ENCODE results near the gene NEDD9.

NEDD9 gene

GRCh38 chr6:11193434-11193833 lies 39.0 kb downstream of the NEDD9 start:
- H3K4me1 ChIP-seq (ENCODE audit: control insufficient read depth, insufficient read depth, low read length), result no peaks in the 10 kb centered on the region
- no peak for TF ChIP-seq TRIM28 (IDR thresholded peaks at IDR 0.05; ENCODE audit: borderline replicate concordance, low read length)
- no peak for TF ChIP-seq ZNF513 (tag by site-specific recombination; IDR thresholded peaks at IDR 0.05)
- TF ChIP-seq ZNF221 (tag by site-specific recombination; IDR thresholded peaks at IDR 0.05; ENCODE audit: borderline replicate concordance), result no peak
- TF ChIP-seq ZNF677 (tag by site-specific recombination; IDR thresholded peaks at IDR 0.05), result no peak
- no peak for TF ChIP-seq KLF10 (tag by site-specific recombination; IDR thresholded peaks at IDR 0.05)
- TF ChIP-seq ZNF776 (tag by site-specific recombination; IDR thresholded peaks at IDR 0.05; ENCODE audit: borderline replicate concordance), result no peak
- no peak for TF ChIP-seq ZNF18 (tag by site-specific recombination; IDR thresholded peaks at IDR 0.05)
- no peak for TF ChIP-seq ZNF112 (tag by site-specific recombination; IDR thresholded peaks at IDR 0.05)
- no peak for TF ChIP-seq SP2 (tag by site-specific recombination; IDR thresholded peaks at IDR 0.05)
- TF ChIP-seq ZEB2 (tag by site-specific recombination; IDR thresholded peaks at IDR 0.05), result no peak
- no peak for TF ChIP-seq YY2 (tag by site-specific recombination; IDR thresholded peaks at IDR 0.05)
- TF ChIP-seq ZSCAN18 (tag by site-specific recombination; IDR thresholded peaks at IDR 0.05), result no peak
- no peak for TF ChIP-seq ZNF488 (tag by site-specific recombination; IDR thresholded peaks at IDR 0.05)
- TF ChIP-seq ZNF501 (tag by site-specific recombination; IDR thresholded peaks at IDR 0.05), result no peak
- no peak for TF ChIP-seq IKZF3 (tag by site-specific recombination; IDR thresholded peaks at IDR 0.05)
- TF ChIP-seq ZNF548 (tag by site-specific recombination; IDR thresholded peaks at IDR 0.05), result no peak
- no peak for TF ChIP-seq ZNF239 (tag by site-specific recombination; IDR thresholded peaks at IDR 0.05)
- no peak for TF ChIP-seq ZNF148 (tag by site-specific recombination; IDR thresholded peaks at IDR 0.05; ENCODE audit: borderline replicate concordance)
- ChIA-PET POLR2A (interaction anchor here (0.6 kb wide), 1 partner anchor 187 kb away, joined by 7 read pairs; no protein-coding TSS in a partner anchor), CTCF (interaction anchor here (0.9 to 1.5 kb wide), 2 partner anchors 21 to 303 kb away, joined by 4 to 5 read pairs; no protein-coding TSS in a partner anchor)
- H3K4me3 ChIP-seq (ENCODE audit: low read depth, low read length), result no peak overlapping the region
- H3K36me3 ChIP-seq (ENCODE audit: control insufficient read depth in 2 of 2, insufficient read depth in 1 of 2, low read length in 2 of 2), result peaks cover 0 to 35% of the 10 kb centered on the region in 2 experiments; a peak in 2 of 3 replicates
- H3K27ac ChIP-seq (ENCODE audit: extremely low read depth, low read depth, low read length), result no peak overlapping the region
- no peaks in the 10 kb centered on the region for H3K9me3 ChIP-seq (ENCODE audit: control insufficient read depth, insufficient read depth, low read depth, low read length)

GRCh38 chr6:11192167-11192566 lies 40.3 kb downstream of the NEDD9 start:
- Histone ChIP-seq H3K4me1 (ENCODE audit: control insufficient read depth, insufficient read depth, low read length) (no peaks in the 10 kb centered on the region), H3K4me3 (ENCODE audit: low read depth, low read length) (no peak overlapping the region), H3K27ac (ENCODE audit: extremely low read depth, low read depth, low read length) (no peak overlapping the region), H3K36me3 (ENCODE audit: control insufficient read depth in 2 of 2, insufficient read depth in 1 of 2, low read length in 2 of 2) (peaks cover 2 to 47% of the 10 kb centered on the region in 2 experiments), H3K9me3 (ENCODE audit: control insufficient read depth, insufficient read depth, low read depth, low read length) (no peaks in the 10 kb centered on the region)
- CTCF ChIA-PET, result interaction anchor here (0.6 to 1.5 kb wide), 5 partner anchors 16 to 1445 kb away, joined by 3 to 5 read pairs (median 3); no protein-coding TSS in a partner anchor
- POLR2A ChIA-PET, result no interaction called here
- TF ChIP-seq ZNF561 (tag by site-specific recombination; IDR thresholded peaks at IDR 0.05; ENCODE audit: borderline replicate concordance) (no peak), ZNF701 (tag by site-specific recombination; IDR thresholded peaks at IDR 0.05) (no peak), ZNF776 (tag by site-specific recombination; IDR thresholded peaks at IDR 0.05; ENCODE audit: borderline replicate concordance) (no peak)
